GM21526 (cell line): Measurements from ENCODE around the gene BCL2A1.

Experiments used
- ATAC-seq: cut with Tn5 transposase; IDR thresholded peaks from one replicate; pipeline ENCODE4 v1.9.1; 2021; ENCODE audit warnings: moderate library complexity; ENCODE audit not compliant: unreplicated experiment, low FRiP score

BCL2A1 gene

GRCh38 chr15:79990280-79990996 lies 19.4 kb upstream of the BCL2A1 start:
- ATAC-seq: no peak

DNA sequence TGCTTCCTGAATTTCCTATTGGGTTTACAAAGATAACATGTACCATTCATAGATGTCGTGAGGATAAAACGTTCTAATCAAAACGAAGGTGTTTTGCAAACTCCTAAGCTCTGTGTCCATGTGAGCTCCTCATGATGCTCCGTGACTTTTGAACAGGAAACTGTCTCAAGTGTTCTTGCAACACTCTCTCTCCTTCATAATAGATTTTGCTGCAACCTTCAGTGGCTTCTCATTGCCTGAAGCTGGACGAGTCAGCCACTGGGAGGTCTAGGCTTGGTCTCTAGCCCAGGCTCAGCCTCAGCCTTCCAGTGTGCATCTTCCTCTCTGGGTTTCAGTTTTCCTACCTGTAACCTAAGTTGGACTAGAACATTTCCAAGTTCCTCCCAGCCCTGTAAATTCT lies 18.7 kb upstream of the BCL2A1 start:
- no peak for ATAC-seq

- ATAC-seq: no peak
Measured at GRCh38 chr15:79989183-79989582, 18.2 kb upstream of the BCL2A1 start.

GRCh38 chr15:79988448-79989117 lies 17.6 kb upstream of the BCL2A1 start:
- no peak for ATAC-seq

- ATAC-seq: no peak
Measured at GRCh38 chr15:79987969-79988368, 17.0 kb upstream of the BCL2A1 start.

- ATAC-seq: no peak
Measured at GRCh38 chr15:79987569-79987955, 16.6 kb upstream of the BCL2A1 start.

DNA sequence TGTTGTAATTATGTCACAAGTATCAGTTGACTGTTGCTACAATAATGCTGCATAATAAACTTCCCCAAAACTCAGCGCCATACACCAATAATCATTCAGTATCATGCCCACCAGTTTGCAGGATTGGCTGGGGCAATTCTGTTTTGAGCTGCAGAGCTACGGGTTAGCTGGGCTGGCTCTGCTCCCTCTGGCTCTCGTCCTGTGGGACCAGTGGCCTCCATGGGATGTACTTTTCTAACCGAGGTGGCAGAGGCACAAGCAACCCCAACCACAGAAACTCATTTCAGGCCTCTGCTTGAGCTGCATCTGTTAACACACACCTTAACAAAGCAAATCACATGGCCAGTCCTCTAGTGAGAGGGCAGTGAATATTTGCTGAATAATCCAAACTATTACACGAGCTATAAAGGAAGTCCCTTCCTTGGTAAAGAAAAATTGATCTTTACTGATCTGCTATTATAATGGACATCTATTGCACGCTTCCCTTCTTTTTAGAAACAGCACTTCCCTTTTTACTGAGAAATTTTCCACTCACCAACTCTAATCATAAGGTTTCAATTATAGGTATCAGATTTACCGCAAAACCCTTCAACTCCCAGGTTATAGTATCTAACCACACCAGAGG lies 10.9 kb upstream of the BCL2A1 start:
- ATAC-seq: no peak

- ATAC-seq: peak; percentile 60
Measured at GRCh38 chr15:79978655-79979514, 7.9 kb upstream of the BCL2A1 start.

DNA sequence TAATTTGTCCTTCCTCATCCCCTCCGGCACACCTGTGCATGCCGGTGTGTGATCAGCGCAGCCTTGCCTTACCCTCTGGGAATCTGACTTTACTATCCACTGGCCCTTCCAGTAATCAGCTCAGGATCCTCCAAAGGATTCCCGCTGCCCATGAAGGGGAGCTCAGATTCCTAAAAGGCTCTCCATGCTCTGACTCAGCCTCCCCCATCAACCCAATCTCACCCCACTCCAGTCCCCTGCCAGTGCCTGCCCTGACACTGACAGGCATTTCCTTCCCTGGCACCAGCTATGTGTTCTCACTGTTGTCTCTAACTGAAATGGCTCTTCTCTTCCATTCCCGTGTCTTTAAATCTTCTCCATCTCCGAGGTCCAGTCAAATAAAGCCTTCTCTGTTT lies 7.3 kb upstream of the BCL2A1 start:
- no peak for ATAC-seq

- peak; percentile 37 for ATAC-seq
Measured at GRCh38 chr15:79977431-79978054, 6.5 kb upstream of the BCL2A1 start.

DNA sequence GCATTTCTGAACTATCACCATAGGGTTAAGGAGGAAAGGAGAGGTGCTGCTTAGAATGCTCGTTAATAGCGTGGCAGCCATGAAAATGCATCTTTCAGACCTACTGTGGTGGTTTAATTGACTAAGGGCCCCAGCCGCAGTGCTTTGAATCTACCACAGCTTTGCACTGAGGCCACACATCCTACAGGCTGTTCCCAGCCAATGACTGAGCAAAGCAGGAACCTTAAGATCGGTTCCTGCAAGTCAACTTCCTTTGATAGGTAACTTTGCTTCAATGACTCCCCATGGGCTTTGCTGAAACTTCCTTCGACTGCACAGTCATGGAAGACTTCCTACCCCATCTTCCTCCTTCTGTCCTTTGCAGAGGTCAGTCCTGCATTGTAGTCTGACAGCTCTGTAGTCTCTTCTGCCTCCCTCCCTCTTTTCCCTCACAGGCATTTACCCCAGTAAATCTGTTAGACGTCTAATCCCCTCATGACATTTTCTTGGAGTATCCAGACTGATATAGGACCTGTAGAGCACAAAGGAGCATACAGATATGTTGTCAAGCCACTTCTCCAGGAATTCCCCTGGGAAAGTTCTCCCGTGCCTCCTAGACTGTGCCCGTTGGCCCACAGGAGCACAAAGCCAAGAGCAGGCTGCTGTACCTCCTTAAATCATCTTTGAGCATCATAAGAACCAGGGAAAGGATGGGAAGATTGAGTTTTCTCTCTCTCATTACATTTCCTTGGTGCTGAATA lies 2.6 kb upstream of the BCL2A1 start:
- no peak for ATAC-seq

GRCh38 chr15:79972863-79973262 lies 1.9 kb upstream of the BCL2A1 start:
- no peak for ATAC-seq

DNA sequence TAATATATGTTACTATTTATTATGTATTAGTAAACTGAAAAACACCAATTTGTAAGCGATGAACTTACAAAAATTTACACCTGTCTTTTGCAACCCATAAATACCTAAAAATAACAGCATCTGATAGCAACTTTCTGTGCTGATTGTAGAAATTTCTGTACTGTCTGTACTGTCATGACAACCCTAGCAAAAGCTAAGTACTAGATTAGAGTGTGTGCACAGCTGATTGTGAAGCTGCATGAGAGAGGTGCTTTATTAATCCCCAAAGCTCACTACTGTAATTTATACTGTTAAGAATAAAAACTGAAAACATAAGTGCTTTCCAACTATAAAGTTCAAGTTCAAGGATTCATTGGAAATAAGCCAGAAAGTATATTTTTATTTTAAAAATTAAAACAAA lies 815 bp downstream of the BCL2A1 start:
- no peak for ATAC-seq

- no peak for ATAC-seq
Measured at GRCh38 chr15:79969146-79969545, 1.9 kb downstream of the BCL2A1 start.

GRCh38 chr15:79967298-79968182 lies 3.5 kb downstream of the BCL2A1 start:
- no peak for ATAC-seq

DNA sequence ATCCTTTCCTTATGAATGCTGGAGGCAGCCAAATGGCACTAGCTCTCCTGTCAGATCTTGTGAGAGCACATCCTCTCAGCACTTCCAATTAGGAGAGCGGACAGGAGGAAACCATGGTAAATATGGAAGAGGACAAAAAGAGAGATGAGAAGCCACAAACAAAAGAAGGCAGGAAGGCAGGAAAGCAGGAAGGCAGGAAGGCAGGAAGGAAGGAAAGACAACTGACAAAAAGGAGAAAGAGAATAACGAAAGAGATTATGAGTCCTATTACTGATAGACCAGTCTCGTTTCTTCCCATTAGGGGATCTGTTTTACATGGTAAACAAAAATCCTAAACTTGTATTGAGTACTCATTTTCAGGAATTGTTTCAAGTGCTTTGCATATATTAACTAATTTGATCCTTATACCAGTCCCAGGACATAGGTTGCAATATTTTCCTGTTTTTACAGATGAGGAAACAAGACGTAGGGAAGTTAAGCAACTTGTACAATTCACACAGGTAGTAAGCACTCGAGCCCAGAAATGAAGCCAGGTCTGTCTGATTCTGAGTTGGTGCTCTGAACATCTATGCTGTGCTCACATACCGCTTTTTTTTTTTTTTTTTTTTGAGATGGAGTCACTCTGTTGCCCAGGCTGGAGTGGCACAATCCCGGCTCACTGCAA lies 4.2 kb downstream of the BCL2A1 start:
- no peak for ATAC-seq

GRCh38 chr15:79965846-79966630 lies 5.0 kb downstream of the BCL2A1 start:
- no peak for ATAC-seq
